GM19328 (cell line): ENCODE results near the gene PPFIBP2.
"Not testable (repeated sequence)": the region's sequence is repeated elsewhere in the genome, so short reads cannot be mapped to it uniquely, and the experiment has no call there.

Experiments
- ATAC-seq: cut with Tn5 transposase; IDR thresholded peaks from one replicate; pipeline ENCODE4 v1.9.1; 2021; ENCODE audit warnings: mild to moderate bottlenecking, moderate library complexity; ENCODE audit not compliant: unreplicated experiment

The PPFIBP2 gene

GRCh38 chr11:7655253-7656217, 141.7 kb downstream of the PPFIBP2 start:
- ATAC-seq = no peak

- no peak for ATAC-seq
Measured at GRCh38 chr11:7656704-7657103, 142.9 kb downstream of the PPFIBP2 start.

GRCh38 chr11:7657306-7658025, 143.7 kb downstream of the PPFIBP2 start:
- ATAC-seq = no peak

- ATAC-seq = not testable (repeated sequence)
Measured at GRCh38 chr11:7663531-7663930, 149.7 kb downstream of the PPFIBP2 start.

GRCh38 chr11:7664867-7665266, 151.1 kb downstream of the PPFIBP2 start:
- ATAC-seq = no peak

GRCh38 chr11:7665473-7666291, 151.9 kb downstream of the PPFIBP2 start:
- peak; percentile 96 for ATAC-seq

GRCh38 chr11:7666292-7666866, 152.6 kb downstream of the PPFIBP2 start:
- ATAC-seq = no peak

- ATAC-seq = no peak
Measured at GRCh38 chr11:7667460-7667859, 153.7 kb downstream of the PPFIBP2 start.

- ATAC-seq = no peak
Measured at GRCh38 chr11:7668464-7668863, 154.7 kb downstream of the PPFIBP2 start.

- ATAC-seq = no peak
Measured at GRCh38 chr11:7668911-7669310, 155.1 kb downstream of the PPFIBP2 start.

GRCh38 chr11:7670641-7671040, 156.8 kb downstream of the PPFIBP2 start:
- no peak for ATAC-seq

- peak; percentile 41 for ATAC-seq
Measured at GRCh38 chr11:7671347-7672215, 157.8 kb downstream of the PPFIBP2 start.

GRCh38 chr11:7672276-7672959, 158.6 kb downstream of the PPFIBP2 start:
- ATAC-seq = no peak

GRCh38 chr11:7672960-7673723, 159.3 kb downstream of the PPFIBP2 start, which contains the start of gene CYB5R2:
Gene CYB5R2 (minus strand): TSS chr11:7673500. CDS start chr11:7672825, 675 bp downstream.
- ATAC-seq = peak; percentile 33

- ATAC-seq = peak; percentile 35
Measured at GRCh38 chr11:7673724-7674434, 160.1 kb downstream of the PPFIBP2 start.

- no peak for ATAC-seq
Measured at GRCh38 chr11:7675631-7676030, 161.8 kb downstream of the PPFIBP2 start.

GRCh38 chr11:7677071-7677470, 163.3 kb downstream of the PPFIBP2 start:
- no peak for ATAC-seq

GRCh38 chr11:7677796-7678201, 164.0 kb downstream of the PPFIBP2 start:
- ATAC-seq = no peak
